IPS DF 6.9 (cell line): ENCODE measurements around the gene MDM2.

Source experiments
- DNase-seq: peaks from one replicate; pipeline ENCODE4 v3.0.0-alpha.2; 2013; ENCODE audit warnings: low read depth, low spot score
- H3K27ac ChIP-seq: one replicate; pipeline ENCODE4 v1.5.1; 2013; ENCODE audit warnings: low read length, control low read depth
- H3K27me3 ChIP-seq: 2 replicates; pipeline ENCODE4 v1.6.1; 2013; ENCODE audit warnings: mild to moderate bottlenecking, low read length; ENCODE audit not compliant: control insufficient read depth, insufficient read depth
- H3K36me3 ChIP-seq: 2 replicates; pipeline ENCODE4 v1.6.1; 2013; ENCODE audit warnings: low read length; ENCODE audit not compliant: control insufficient read depth, insufficient read depth
- H3K4me1 ChIP-seq: 2 replicates; pipeline ENCODE4 v1.6.1; 2013; ENCODE audit warnings: low read length; ENCODE audit not compliant: control insufficient read depth, insufficient read depth
- H3K4me3 ChIP-seq: 2 replicates; pipeline ENCODE4 v1.5.1; 2013; ENCODE audit warnings: mild to moderate bottlenecking, low read length
- H3K9me3 ChIP-seq: 2 replicates; pipeline ENCODE4 v1.6.1; 2013; ENCODE audit warnings: low read length, inconsistent platforms; ENCODE audit not compliant: control insufficient read depth, insufficient read depth
- WGBS: extraction: QIAGEN DNeasy Blood & Tissue Kit; methylation state at CpG from one replicate; pipeline ENCODE4 v1.1.7; 2013; ENCODE audit warnings: mixed read lengths, missing lambda C conversion rate; ENCODE audit not compliant: insufficient read length, insufficient coverage; 5-methylcytosine and 5-hydroxymethylcytosine counted together

The MDM2 gene

GRCh38 chr12:68865399-68866164 lies 57.6 kb downstream of the MDM2 start:
- Histone ChIP-seq H3K4me3 (no peak overlapping the region), H3K27me3 (no peaks in the 10 kb centered on the region), H3K4me1 (0 out of 2 replicates have a peak, but pooled peaks cover 2% of the 10 kb centered on the region), H3K9me3 (no peaks in the 10 kb centered on the region), H3K36me3 (no peaks in the 10 kb centered on the region; the same call in 1 of the 2 replicates), H3K27ac (no peak overlapping the region)
- no CpG with 5 or more reads among the region's 9 CpGs for WGBS
- no peak for DNase-seq

DNA sequence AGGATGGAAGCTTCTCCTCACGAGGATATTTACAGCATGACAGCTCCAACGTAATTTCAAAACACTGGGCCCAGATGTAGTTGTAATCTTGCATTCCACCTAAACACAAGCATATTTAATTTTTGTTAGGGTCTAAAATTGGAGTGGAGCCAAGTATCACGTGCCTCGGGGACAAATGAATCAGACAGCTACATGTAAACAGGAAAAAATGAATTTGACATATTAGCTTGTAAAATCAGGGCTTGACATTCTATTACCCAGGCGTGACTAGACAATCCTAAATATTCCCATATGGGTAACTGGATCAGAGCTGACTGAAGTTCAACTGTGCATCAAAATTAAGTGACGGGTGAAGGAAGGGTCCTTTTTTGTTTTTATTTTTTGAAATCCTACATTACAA lies 59.0 kb downstream of the MDM2 start:
- H3K4me3 ChIP-seq = no peak overlapping the region
- no CpG with 5 or more reads among the region's 6 CpGs for WGBS
- H3K27me3 ChIP-seq = no peaks in the 10 kb centered on the region
- 0 out of 2 replicates have a peak, but pooled peaks cover 2% of the 10 kb centered on the region for H3K4me1 ChIP-seq
- no peaks in the 10 kb centered on the region; the same call in 1 of the 2 replicates for H3K36me3 ChIP-seq
- DNase-seq = no peak
- no peaks in the 10 kb centered on the region for H3K9me3 ChIP-seq
- no peak overlapping the region for H3K27ac ChIP-seq

- H3K27ac ChIP-seq = no peak overlapping the region
- H3K36me3 ChIP-seq = no peaks in the 10 kb centered on the region; the same call in 1 of the 2 replicates
- H3K4me1 ChIP-seq = 0 out of 2 replicates have a peak, but pooled peaks cover 2% of the 10 kb centered on the region
- no peaks in the 10 kb centered on the region for H3K9me3 ChIP-seq
- DNase-seq = no peak
- H3K27me3 ChIP-seq = no peaks in the 10 kb centered on the region
- no CpG with 5 or more reads among the region's 5 CpGs for WGBS
- no peak overlapping the region for H3K4me3 ChIP-seq
These were observed 59.6 kb downstream of the MDM2 start for GRCh38 chr12:68867606-68868005.

DNA sequence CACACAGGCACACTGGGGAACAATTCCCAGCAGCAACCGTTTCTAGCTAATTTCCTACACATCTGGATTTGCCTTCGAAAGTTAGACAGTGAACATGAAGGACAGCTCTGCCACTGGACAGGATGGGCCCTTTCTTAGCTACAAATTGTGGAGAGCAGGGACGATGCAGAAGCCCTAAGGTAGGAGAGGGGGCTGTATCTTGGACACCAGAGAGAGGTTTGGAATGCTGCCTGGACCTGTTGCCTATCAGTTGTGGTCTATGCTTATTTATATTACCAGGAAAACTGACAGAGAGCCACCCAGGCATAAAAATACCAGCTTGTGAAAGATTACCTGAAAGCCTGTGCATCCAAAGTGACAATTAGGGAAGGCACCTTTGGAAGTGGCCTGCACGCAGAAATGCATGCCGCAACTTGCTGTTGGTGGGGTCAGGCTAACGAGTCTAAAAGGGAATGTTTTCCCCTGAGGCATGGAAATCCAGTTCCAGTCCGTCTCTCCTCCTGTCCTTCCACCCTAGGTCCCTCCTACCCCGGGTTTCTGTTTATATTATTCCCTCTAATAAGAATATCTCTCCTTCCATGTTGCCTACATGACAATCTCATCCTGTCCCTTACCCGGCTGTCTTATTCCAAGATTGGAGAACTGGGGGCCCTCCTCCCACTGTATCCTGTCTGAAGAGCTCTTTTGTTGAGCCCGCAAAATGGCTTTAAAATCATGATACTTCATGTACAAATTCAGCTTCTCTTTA lies 60.2 kb downstream of the MDM2 start:
- no peak for DNase-seq
- Histone ChIP-seq H3K36me3 (no peaks in the 10 kb centered on the region; the same call in 1 of the 2 replicates), H3K9me3 (no peaks in the 10 kb centered on the region), H3K27ac (no peak overlapping the region), H3K4me1 (0 out of 2 replicates have a peak, but pooled peaks cover 2% of the 10 kb centered on the region), H3K27me3 (no peaks in the 10 kb centered on the region), H3K4me3 (no peak overlapping the region)
- WGBS = no CpG with 5 or more reads among the region's 10 CpGs

- H3K36me3 ChIP-seq = no peaks in the 10 kb centered on the region
- no peak overlapping the region for H3K27ac ChIP-seq
- H3K9me3 ChIP-seq = no peaks in the 10 kb centered on the region
- DNase-seq = no peak
- no CpG with 5 or more reads among the region's 5 CpGs for WGBS
- no peaks in the 10 kb centered on the region for H3K27me3 ChIP-seq
- H3K4me1 ChIP-seq = 0 out of 2 replicates have a peak, but pooled peaks cover 2% of the 10 kb centered on the region
- H3K4me3 ChIP-seq = no peak overlapping the region
These were observed 62.0 kb downstream of the MDM2 start for GRCh38 chr12:68870011-68870410.

DNA sequence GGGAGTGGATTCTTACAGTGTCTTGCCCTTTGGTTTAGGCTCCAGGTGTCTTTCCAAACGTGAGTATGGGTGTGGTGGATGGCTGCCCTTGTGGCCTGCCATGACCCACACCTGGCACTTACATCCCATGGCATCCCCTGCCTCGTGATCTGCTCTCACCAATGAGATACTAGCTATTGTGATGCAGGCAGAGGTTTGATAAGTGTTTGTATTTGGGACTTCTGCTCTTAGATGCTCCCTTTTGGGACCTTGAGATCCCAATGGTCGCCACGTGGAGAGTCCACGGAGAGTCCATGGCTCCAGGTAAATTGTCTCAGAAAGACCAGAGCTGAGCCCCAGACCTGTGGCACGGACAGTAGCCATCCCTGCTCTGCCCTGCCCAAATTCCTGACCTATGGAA lies 62.5 kb downstream of the MDM2 start:
- WGBS = no CpG with 5 or more reads among the region's 6 CpGs

DNA sequence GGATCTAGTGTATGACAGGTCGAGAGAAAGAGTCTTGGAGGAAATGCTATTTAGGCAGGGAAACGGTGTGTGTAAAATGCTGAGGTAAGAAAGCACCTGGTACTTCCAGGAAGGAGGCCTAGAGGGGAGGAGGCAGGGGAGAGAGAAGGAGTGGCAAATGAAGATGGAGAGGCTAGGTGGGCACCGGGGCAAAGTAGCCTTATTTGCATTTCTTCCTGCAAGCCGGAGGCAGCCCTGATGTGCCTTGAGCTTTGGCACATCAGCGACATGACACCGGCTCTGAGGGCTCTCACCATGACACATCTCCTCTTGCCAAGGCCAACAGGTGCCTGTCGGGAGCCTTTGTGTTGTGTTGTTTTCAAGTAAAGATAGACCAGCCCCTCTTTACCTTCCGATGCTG lies 63.4 kb downstream of the MDM2 start:
- H3K27ac ChIP-seq = no peak overlapping the region
- 0 out of 2 replicates have a peak, but pooled peaks cover 2% of the 10 kb centered on the region for H3K4me1 ChIP-seq
- H3K9me3 ChIP-seq = no peaks in the 10 kb centered on the region
- no peak for DNase-seq
- no CpG with 5 or more reads among the region's 8 CpGs for WGBS
- no peak overlapping the region for H3K4me3 ChIP-seq
- H3K36me3 ChIP-seq = no peaks in the 10 kb centered on the region
- no peaks in the 10 kb centered on the region for H3K27me3 ChIP-seq

More for the DNA sequence above, 62.5 kb downstream of the MDM2 start:
- Histone ChIP-seq H3K4me3 (no peak overlapping the region), H3K27me3 (no peaks in the 10 kb centered on the region), H3K27ac (no peak overlapping the region), H3K36me3 (no peaks in the 10 kb centered on the region), H3K4me1 (0 out of 2 replicates have a peak, but pooled peaks cover 2% of the 10 kb centered on the region), H3K9me3 (no peaks in the 10 kb centered on the region)
- no peak for DNase-seq

GRCh38 chr12:68871921-68872320 lies 63.9 kb downstream of the MDM2 start:
- no peaks in the 10 kb centered on the region for H3K9me3 ChIP-seq
- 0 out of 2 replicates have a peak, but pooled peaks cover 2% of the 10 kb centered on the region for H3K4me1 ChIP-seq
- no peaks in the 10 kb centered on the region for H3K27me3 ChIP-seq
- no peak for DNase-seq
- WGBS = no CpG with 5 or more reads among the region's 6 CpGs
- H3K4me3 ChIP-seq = no peak overlapping the region
- no peaks in the 10 kb centered on the region for H3K36me3 ChIP-seq
- H3K27ac ChIP-seq = no peak overlapping the region

DNA sequence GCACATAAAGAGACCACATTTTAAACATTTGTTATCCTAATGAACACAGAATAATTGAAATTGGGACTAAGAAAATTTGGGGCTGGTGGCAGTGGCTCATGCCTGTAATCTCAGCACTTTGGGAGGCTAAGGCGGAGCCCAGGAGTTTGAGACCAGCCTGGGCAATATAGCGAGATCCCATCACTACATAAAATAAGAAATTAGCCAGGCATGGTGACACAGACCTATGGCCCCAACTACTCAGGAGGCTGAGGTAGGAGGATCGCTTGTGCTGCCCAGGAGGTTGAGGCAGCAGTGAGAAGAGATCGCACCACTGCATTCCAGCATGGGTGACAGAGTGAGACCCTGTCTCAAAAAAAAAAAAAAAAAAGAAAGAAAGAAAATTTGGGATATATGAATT lies 65.3 kb downstream of the MDM2 start:
- WGBS = no CpG with 5 or more reads among the region's 4 CpGs

GRCh38 chr12:68876461-68876860 lies 68.5 kb downstream of the MDM2 start:
- no peak for DNase-seq
- H3K27ac ChIP-seq = no peak overlapping the region
- no peaks in the 10 kb centered on the region for H3K27me3 ChIP-seq

More for the DNA sequence above, 65.3 kb downstream of the MDM2 start:
- no peaks in the 10 kb centered on the region for H3K4me1 ChIP-seq
- H3K27me3 ChIP-seq = no peaks in the 10 kb centered on the region
- no peak for DNase-seq
- H3K36me3 ChIP-seq = no peaks in the 10 kb centered on the region
- no peak overlapping the region for H3K4me3 ChIP-seq
- no peaks in the 10 kb centered on the region for H3K9me3 ChIP-seq
- no peak overlapping the region for H3K27ac ChIP-seq

More at GRCh38 chr12:68876461-68876860, 68.5 kb downstream of the MDM2 start:
- no CpG with 5 or more reads among the region's 4 CpGs for WGBS
- no peak overlapping the region for H3K4me3 ChIP-seq
- H3K36me3 ChIP-seq = no peaks in the 10 kb centered on the region
- H3K4me1 ChIP-seq = no peaks in the 10 kb centered on the region
- no peaks in the 10 kb centered on the region for H3K9me3 ChIP-seq
